NB4 (cell line): ENCODE measurements around the gene ZNF32.

ENCODE experiments used
- DNase-seq: peaks from one replicate; pipeline ENCODE4 v3.0.0; 2010; ENCODE audit warnings: low read depth
- H3K4me3 ChIP-seq: one replicate; pipeline ENCODE4 v1.5.1; 2011; ENCODE audit warnings: mild to moderate bottlenecking, low read depth, low read length, moderate library complexity
- CTCF ChIP-seq: IDR thresholded peaks from one replicate; pipeline ENCODE4 v1.5.1; 2012; ENCODE audit warnings: low read depth, low read length
- MYC ChIP-seq: IDR thresholded peaks from 2 replicates; pipeline ENCODE4 v1.6.1; 2011; ENCODE audit warnings: low read depth, low read length
- POLR2A ChIP-seq: IDR thresholded peaks from 2 replicates; pipeline ENCODE4 v1.6.1; 2011; ENCODE audit warnings: mild to moderate bottlenecking; ENCODE audit not compliant: insufficient read length; ENCODE audit errors: extremely low read depth
- TF ChIP-seq, protein P1 (sequence below): IDR thresholded peaks from 2 replicates; pipeline ENCODE4 v1.6.1; 2011; ENCODE audit warnings: low read depth, low read length

ZNF32 gene

GRCh38 chr10:43685744-43686143 lies 37.1 kb upstream of the ZNF32 start:
- DNase-seq, result no peak
- H3K4me3 ChIP-seq, result no peak overlapping the region
- TF ChIP-seq, protein P1, sequence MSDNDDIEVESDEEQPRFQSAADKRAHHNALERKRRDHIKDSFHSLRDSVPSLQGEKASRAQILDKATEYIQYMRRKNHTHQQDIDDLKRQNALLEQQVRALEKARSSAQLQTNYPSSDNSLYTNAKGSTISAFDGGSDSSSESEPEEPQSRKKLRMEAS, result no peak
- no peak for TF ChIP-seq CTCF
- no peak for TF ChIP-seq MYC
- TF ChIP-seq POLR2A, result no peak

- no peak for DNase-seq
- H3K4me3 ChIP-seq, result no peak overlapping the region
- TF ChIP-seq CTCF (no peak), MYC (no peak), POLR2A (no peak)
- TF ChIP-seq, protein P1, result no peak
Measured at GRCh38 chr10:43684292-43684559, 35.5 kb upstream of the ZNF32 start.

DNA sequence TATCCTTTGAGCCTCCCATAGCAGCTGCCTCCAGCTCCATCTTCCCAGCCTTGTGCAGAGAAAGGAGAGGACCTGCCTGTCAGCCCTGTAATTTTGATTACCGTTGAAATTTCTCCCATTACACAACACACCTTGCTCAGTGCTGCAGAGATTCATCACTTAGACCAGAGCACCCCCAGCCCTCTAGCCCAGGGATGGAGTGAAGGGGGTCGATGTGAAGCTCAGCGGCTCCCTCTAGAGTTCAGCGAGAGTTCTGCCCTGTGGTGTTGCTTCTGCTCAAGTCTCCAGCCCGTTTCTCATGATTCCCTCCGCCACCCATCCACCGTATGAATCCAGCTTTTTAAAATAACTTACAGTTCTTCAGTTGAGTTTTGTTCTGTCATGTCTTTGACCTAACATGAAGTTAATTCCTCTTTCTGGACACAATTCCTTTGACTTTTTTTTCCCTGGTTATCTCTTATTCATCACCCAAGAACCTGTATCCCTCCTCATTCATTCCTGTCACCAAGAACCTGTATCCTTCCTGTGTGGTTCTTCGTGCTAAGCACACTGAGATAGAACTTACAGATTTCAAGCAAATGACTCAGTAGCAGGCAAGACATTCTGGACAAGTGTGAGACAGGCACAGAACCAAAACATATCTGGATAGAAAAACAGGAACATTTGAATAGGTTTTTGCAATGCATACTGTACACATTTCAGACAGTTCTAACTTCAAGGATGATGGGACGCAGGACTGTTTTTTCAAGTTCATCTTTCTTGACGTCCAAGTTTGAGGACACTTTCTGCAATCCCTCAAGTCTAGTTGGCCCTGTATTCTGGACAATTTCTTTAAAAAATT lies 35.0 kb upstream of the ZNF32 start:
- DNase-seq, result peak; percentile 49
- H3K4me3 ChIP-seq, result no peak overlapping the region
- TF ChIP-seq MYC, result no peak
- TF ChIP-seq CTCF, result peak; percentile 70

GRCh38 chr10:43682956-43683355 lies 34.3 kb upstream of the ZNF32 start:
- no peak for DNase-seq
- H3K4me3 ChIP-seq, result no peak overlapping the region
- no peak for TF ChIP-seq MYC
- TF ChIP-seq, protein P1, result no peak
- no peak for TF ChIP-seq POLR2A
- no peak for TF ChIP-seq CTCF

DNA sequence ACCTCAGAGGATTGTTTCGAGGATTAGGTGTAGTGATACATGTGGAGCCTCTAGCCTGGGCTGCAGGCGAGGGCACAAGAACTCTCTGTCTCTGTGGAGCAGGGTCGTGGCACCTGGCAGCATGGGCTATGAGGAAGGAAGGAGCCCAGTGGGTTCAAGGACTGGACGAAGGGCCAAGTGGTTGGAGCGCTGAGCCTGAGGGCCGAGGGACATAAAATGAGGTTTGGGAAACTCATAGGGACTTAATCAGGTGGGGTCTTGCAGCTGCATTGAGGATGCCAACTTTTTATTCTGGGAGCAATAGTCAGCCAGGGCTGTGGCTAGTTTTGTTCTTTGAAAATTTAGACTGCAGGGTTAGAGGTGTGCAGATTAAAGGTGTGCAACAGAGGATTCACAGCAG lies 33.0 kb upstream of the ZNF32 start:
- DNase-seq, result no peak
- TF ChIP-seq POLR2A (no peak), CTCF (no peak), MYC (no peak)
- TF ChIP-seq, protein P1, result no peak

GRCh38 chr10:43681220-43681619 lies 32.5 kb upstream of the ZNF32 start:
- H3K4me3 ChIP-seq, result no peak overlapping the region
- no peak for DNase-seq
- TF ChIP-seq CTCF (no peak), POLR2A (no peak), MYC (no peak)
- TF ChIP-seq, protein P1, result no peak

More for the DNA sequence above, 33.0 kb upstream of the ZNF32 start:
- no peak overlapping the region for H3K4me3 ChIP-seq
